VCaP (cell line): ENCODE measurements around the gene KCND3.

Source experiments
- H3K27ac ChIP-seq: fragments of 450-650 bp; 2 replicates; pipeline ENCODE4 v1.5.1; 2017
- CTCF ChIP-seq: fragments of 450-650 bp; conservative IDR thresholded peaks from 2 replicates; pipeline ENCODE4 v1.5.1; 2017; ENCODE audit warnings: mild to moderate bottlenecking, moderate library complexity

KCND3 gene

GRCh38 chr1:111847466-111847865 is 142.0 kb downstream of the KCND3 start:
- no peak for TF ChIP-seq CTCF
- H3K27ac ChIP-seq = no peak overlapping the region

DNA sequence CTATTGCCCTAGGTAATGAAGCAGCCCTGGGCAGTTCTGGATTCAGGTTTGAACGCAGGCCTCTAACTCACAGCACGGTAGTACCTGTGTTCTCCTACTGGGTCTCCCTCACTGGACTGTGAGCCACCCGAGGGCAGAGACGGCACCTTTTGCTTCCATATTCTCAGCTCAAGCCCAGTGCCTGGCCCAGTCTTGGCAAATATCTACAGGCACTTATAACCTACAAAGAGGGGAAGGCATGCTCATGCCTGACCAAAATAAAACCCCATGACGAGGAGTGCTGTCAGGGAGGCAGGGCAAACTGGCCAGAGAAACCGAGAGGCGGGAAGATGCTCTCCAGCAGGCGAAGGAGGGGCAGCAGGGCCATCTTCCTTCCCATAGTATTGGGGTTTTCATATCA is 142.6 kb downstream of the KCND3 start:
- no peak for TF ChIP-seq CTCF
- no peak overlapping the region for H3K27ac ChIP-seq

- TF ChIP-seq CTCF = no peak
- no peak overlapping the region for H3K27ac ChIP-seq
Measured at GRCh38 chr1:111843177-111843576, 146.3 kb downstream of the KCND3 start.

- H3K27ac ChIP-seq = peak overlapping the region; percentile 46
- TF ChIP-seq CTCF = no peak
Measured at GRCh38 chr1:111842411-111842810, 147.1 kb downstream of the KCND3 start.

GRCh38 chr1:111841746-111842145 is 147.7 kb downstream of the KCND3 start:
- H3K27ac ChIP-seq = peak overlapping the region; percentile 46
- TF ChIP-seq CTCF = no peak

DNA sequence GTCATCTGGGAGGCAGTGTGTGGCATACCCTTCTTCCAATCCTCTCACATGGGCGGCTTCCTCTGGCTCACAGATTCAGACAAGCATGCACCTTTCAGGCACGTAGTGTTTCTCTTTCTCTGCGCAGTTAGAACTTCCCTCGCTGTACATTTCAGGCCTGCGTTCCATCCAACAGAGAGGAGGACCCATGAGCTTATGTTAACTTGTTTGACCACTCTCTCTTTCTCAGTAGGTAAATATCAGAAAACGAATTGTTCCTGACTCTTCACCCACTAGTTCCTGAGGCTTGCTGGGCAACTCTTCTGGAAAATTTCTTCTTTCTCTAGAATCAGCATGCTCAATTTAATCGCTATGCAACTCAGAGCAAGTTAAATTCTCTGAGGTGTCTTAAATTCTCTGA is 148.3 kb downstream of the KCND3 start:
- H3K27ac ChIP-seq = peak overlapping the region; percentile 46
- no peak for TF ChIP-seq CTCF

GRCh38 chr1:111837393-111837792 is 152.1 kb downstream of the KCND3 start:
- no peak overlapping the region for H3K27ac ChIP-seq
- TF ChIP-seq CTCF = no peak

DNA sequence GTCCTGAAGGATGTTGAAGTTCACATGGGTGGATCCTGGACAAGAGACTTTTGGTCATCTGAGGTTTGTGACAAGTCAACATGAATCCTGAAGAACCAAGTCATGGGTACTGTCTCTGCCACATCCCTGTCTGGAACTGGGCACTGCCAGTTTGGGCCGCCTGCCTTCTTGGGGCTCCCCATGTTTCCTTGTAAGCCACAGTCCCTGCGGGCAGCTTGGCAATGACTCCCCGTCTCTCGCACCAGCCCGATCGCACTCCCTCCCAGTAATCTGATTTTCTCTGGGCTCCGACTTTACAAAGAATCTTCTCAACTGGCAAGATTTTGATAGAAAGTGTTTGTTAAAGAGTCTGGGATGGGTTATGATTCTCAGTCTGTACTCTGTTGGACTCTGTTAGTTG is 153.4 kb downstream of the KCND3 start:
- H3K27ac ChIP-seq = no peak overlapping the region
- TF ChIP-seq CTCF = no peak
